Hematopoietic multipotent progenitor cell treated with erythropoietin and hydrocortisone succinate and interleukin-3 and kit ligand, for 8 days (in vitro differentiated cells): ENCODE measurements around the gene SERPINB2.
"Not testable (repeated sequence)": the region's sequence is repeated elsewhere in the genome, so short reads cannot be mapped to it uniquely, and the experiment has no call there.

ENCODE experiments used
- DNase-seq: peaks from one replicate; pipeline ENCODE4 v3.0.0-alpha.2; 2015

The SERPINB2 gene

GRCh38 chr18:63889626-63890025, 2.1 kb downstream of the SERPINB2 start:
- peak; percentile 13 for DNase-seq

GRCh38 chr18:63890237-63890949, 2.9 kb downstream of the SERPINB2 start:
- DNase-seq, result no peak

GRCh38 chr18:63890950-63891304, 3.4 kb downstream of the SERPINB2 start:
- DNase-seq, result peak; percentile 11

- no peak for DNase-seq
Measured at GRCh38 chr18:63892566-63892965, 5.1 kb downstream of the SERPINB2 start.

GRCh38 chr18:63894106-63894772, 6.7 kb downstream of the SERPINB2 start:
- DNase-seq, result no peak

- no peak for DNase-seq
Measured at GRCh38 chr18:63895190-63895589, 7.7 kb downstream of the SERPINB2 start.

- DNase-seq, result no peak
Measured at GRCh38 chr18:63897072-63897471, 9.6 kb downstream of the SERPINB2 start.

- DNase-seq, result no peak
Measured at GRCh38 chr18:63899206-63899605, 11.7 kb downstream of the SERPINB2 start.

- no peak for DNase-seq
Measured at GRCh38 chr18:63903851-63904570, 16.5 kb downstream of the SERPINB2 start.

- no peak for DNase-seq
Measured at GRCh38 chr18:63904694-63905093, 17.2 kb downstream of the SERPINB2 start.

- no peak for DNase-seq
Measured at GRCh38 chr18:63905361-63905760, 17.9 kb downstream of the SERPINB2 start.

- DNase-seq, result no peak
Measured at GRCh38 chr18:63906056-63906455, 18.6 kb downstream of the SERPINB2 start.

GRCh38 chr18:63907664-63908063, 20.2 kb downstream of the SERPINB2 start, which contains the start of gene SERPINB10:
Gene SERPINB10, plus strand, starts transcription at chr18:63907958. Its CDS starts 7,553 bp downstream, at chr18:63915511.
- DNase-seq, result no peak

- no peak for DNase-seq
Measured at GRCh38 chr18:63908858-63909257, 21.4 kb downstream of the SERPINB2 start.

- DNase-seq, result no peak
Measured at GRCh38 chr18:63909870-63910269, 22.4 kb downstream of the SERPINB2 start.

- no peak for DNase-seq
Measured at GRCh38 chr18:63917817-63918216, 30.3 kb downstream of the SERPINB2 start.

GRCh38 chr18:63922049-63922448, 34.5 kb downstream of the SERPINB2 start:
- DNase-seq, result no peak

GRCh38 chr18:63924551-63924950, 37.0 kb downstream of the SERPINB2 start:
- DNase-seq, result no peak

GRCh38 chr18:63928331-63928730, 40.8 kb downstream of the SERPINB2 start:
- peak; percentile 9 for DNase-seq

GRCh38 chr18:63929369-63929768, 41.9 kb downstream of the SERPINB2 start:
- DNase-seq, result not testable (repeated sequence)

- DNase-seq, result no peak
Measured at GRCh38 chr18:63930773-63931354, 43.4 kb downstream of the SERPINB2 start.

- DNase-seq, result peak; percentile 84
Measured at GRCh38 chr18:63936156-63936931, 48.8 kb downstream of the SERPINB2 start.
